Fibroblast of skin of abdomen (primary cell): ENCODE measurements around the gene PIK3R3.
"Not testable (repeated sequence)": the region's sequence is repeated elsewhere in the genome, so short reads cannot be mapped to it uniquely, and the experiment has no call there.

Experiments
- DNase-seq: peaks from one replicate; pipeline ENCODE4 v3.0.0-alpha.2; 2013

Gene PIK3R3

DNA sequence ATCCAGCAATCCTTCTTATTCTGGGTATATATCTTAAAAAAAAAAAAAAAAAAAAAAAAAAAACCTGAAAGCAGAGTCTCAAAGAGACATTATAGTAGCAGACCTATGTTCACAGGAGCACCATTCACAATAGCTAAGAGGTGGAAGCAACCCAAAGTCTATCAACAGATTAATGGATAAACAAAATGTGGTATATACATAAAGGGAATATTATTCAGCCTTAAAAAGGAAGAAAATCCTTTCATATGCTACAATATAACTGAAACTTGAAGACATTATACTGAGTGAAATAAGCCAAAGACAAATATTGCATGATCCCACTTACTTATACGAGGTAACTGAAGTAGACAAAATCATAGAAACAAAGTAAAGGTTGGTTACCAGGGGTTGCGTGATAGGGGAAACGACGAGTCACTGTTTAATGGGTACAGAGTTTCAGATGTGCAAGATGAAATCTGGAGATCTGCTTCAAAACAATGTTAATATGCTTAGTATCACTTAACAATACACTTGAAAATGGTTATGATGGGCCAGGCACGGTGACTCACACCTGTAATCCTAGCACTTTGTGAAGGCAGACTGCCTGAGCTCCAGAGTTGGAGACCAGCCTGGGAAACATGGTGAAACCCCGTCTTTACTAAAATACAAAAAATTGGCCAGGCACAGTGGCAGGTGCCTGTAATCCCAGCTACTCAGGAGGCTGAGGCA is 29.5 kb downstream of the PIK3R3 start:
- DNase-seq, result no peak

DNA sequence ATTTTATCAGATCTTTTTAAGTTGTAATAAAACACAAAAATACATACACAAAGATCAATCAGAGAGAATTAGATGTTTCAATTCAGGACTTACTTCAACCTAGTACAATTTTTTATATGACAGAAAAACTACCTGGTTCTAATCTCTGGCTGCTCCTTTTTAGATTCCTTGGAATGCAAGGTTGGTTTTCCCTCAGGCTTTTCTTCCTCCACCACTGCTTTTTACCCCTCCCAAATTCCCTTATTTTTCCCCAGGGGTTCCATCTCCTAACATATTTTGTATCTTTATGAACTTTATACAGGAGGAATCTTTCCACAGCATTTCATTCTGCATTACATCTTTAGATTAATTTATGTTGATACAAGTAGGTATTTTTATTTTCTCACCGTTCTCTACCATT is 33.2 kb downstream of the PIK3R3 start:
- no peak for DNase-seq

DNA sequence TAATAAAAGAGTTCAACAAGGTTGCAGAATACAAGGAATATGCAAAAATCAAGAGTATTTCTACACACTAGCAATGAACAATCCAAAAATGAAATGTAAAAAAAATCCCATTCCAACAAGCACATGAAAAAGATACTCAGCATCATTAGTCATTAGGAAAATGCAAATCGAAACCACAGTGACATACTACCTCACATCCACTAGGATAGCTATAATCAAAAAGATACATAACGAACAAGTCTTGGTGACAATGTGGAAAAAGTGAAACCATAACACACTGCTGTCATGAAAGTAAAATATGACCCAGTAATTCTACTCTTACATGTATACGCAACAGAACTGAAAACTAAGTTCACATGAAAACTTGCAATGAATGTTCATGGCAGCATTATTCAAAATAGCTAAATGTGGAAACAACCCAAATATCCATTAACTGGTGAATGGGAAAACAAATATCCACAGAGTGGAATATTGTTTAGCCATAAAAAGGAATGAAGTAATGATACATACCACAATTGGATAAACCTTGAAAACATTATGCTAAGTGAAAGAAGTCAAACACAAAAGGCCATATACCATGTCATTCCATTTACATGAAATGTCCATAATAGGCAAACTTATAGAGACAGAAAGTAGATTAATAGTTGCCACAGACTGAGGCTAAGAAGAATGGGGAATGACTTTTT is 34.3 kb downstream of the PIK3R3 start:
- DNase-seq, result peak; percentile 22

DNA sequence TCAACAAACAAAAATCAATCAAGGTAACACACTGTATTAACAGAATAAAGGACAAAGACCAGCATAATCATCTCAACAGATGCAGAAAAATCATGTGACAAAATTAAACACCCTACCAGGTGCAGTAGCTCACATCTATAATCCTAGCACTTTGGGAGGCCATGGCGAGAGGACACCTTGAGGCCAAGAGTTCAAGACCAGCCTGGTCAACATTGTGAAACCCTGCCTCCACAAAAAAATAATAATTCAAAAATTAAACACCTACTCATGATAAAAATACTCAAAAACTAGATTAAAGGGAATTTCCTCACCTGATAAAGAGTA is 35.3 kb downstream of the PIK3R3 start:
- DNase-seq, result no peak

DNA sequence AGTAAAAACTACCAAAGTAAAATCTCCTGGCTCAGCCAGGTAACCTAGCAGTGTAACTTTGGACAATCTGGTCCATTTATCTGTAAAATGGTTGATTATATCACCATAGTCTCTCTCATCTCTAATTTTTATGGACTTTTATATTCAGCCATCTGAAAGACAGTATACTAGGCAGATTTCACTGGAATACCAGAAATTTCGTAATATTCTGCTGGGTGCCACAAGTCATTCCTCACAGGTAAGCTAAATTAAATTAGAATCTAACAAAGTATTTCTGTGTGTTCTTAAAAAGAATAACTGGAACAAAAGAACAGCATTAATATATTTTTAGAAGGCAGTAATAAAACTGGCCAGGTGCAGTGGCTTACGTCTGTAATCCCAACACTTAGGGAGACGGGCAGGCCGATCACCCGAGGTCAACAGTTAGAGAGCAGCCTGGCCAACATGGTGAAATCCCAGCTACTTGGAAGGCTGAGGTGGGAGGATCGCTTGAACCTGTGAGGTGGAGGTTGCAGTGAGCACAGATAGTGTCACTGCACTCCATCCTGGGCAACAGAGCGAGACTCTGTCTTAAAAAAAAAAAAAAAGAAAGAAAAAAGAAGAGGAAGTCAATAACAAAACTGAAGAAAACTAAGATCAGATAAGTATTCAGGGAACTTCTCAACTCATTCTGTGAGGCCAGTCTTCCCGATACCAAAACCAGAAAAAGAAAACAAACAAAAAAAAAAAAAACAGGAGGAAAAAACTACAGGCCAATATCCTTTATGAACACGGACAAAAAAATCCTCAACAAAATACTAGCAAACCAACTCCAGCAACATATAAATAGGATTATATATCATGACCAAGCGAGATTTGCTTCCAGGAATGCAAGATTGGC is 35.9 kb downstream of the PIK3R3 start:
- no peak for DNase-seq

DNA sequence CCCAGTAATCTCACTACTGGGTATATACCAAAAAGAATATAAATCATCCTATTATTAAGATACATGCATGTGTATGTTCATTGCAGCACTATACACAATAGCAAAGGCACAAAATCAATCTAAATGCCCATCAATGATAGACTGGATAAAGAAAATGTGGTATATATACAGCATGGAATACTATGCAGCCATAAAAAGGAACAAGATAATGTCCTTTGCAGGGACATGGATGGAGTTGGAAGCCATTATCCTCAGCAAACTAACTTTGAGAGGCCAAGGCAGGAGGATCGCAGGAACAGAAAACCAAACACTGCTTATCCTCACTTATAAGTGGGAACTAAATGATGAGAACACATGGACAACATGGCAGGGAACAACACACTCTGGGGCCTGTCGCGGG is 37.3 kb downstream of the PIK3R3 start:
- not testable (repeated sequence) for DNase-seq

DNA sequence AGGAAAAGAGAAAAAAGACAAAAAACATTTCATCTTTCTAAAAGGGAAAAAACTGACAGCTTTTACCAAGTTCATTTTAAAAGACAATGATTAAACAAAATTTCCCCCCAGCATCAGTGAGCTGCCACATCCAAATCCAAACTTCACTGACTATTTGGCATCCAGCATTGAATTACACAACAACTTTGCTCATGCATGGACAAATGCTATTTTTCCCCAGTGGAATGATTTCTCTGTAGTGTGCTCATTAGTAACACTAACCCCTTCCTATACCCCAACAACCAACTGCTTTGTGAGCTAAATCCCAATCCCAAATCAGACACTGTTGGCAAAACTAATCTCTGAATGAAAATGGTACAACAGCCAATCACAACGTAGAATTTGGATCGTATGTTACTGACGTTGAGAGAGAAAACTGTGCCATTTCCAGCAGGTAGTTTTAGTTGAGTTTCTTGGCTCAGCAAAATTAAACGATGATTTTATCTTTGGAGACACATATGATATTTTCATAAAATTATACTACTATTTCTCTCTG is 37.9 kb downstream of the PIK3R3 start:
- DNase-seq, result no peak

DNA sequence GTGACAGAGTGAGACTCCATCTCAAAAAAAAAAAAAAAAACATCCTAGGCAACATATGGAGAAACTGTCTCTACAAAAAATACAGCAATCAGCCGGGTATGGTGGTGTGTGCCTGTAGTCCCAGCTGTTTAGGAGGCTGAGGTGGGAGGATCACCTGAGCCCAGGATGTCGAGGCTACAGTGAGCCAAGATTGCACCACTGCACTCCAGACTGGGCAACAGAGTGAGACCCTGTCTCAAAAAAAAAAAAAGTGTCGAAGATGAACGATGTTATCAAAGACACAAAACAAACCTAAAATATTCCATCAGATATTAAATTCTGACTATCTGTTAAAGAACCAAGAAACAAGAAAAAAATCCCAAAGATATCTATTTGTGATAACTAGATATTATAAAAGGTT is 38.6 kb downstream of the PIK3R3 start:
- DNase-seq, result not testable (repeated sequence)

DNA sequence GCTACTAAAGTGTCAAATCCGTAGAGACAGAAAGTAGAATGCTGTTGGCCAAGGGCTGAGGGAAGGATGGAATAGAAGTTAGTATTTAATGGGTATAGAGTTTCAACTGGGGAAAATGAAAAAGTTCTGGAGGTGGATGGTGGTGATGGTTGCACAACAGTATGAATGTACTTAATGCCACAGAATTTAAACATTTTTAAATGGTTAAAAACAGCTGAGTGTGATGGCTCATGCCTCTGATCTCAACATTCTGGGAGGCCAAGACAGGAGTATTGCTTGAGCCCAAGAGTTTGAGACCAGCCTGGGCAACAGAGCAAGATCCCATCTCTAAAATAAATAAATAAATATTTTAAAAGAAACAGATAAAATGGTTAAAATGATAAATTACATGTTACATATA is 44.5 kb downstream of the PIK3R3 start:
- DNase-seq, result peak; percentile 28

DNA sequence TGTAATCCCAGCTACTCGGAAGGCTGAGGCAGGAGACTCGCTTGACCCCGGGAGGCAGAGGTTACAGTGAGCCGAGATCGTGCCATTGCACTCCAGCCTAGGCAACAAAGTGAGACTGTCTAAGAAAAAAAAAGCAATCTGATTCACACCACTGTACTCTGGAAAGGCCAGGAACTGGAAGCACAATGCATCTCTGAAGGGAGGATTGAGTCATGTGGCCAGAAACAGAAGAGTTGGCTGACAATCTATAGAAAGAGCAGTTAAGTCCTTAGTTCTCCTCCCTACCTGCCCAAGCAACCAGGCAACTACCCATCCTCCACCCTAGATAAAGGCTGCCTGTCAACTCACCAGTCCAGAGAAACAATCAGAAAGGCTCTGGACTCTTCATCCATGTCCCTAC is 45.9 kb downstream of the PIK3R3 start:
- no peak for DNase-seq

DNA sequence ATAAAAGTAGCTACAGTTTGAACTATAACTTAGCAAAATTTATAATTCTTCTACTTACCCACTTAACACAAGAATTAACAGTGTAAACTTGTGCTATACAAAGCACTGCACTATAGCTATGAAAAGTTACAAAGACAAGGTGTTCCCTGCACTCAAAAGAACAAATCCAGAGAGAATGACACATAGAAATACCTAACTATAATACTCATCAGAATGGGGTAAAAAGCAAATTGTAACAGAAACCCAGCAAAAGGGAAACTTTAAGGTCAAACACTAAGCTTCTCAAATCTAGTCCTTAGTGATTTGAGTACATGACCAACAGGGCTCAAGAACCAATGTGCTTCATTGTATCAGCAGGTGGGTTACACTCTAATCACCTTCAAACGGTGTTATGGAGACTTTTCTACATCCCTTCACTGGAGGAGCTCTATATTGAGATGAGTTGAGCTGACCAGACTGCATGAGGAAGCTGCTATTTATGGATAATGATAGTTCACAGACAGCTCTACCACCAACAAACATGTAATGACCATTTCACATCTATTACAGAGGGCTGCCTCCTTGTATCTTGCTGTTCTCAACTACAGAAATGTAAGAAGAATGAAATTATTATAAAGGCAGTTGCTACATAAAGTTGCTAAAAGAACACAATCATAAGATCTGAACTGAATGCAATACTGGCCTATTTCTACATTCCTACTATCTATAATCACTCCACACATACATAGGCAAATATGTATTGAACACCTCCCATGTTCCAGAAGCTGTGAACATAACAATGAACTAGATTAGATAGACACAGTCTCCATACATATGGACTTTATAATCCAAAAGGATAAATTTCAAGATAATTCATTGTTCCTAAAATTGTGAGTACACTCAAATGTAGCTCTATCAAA is 47.6 kb downstream of the PIK3R3 start:
- DNase-seq, result peak; percentile 26

DNA sequence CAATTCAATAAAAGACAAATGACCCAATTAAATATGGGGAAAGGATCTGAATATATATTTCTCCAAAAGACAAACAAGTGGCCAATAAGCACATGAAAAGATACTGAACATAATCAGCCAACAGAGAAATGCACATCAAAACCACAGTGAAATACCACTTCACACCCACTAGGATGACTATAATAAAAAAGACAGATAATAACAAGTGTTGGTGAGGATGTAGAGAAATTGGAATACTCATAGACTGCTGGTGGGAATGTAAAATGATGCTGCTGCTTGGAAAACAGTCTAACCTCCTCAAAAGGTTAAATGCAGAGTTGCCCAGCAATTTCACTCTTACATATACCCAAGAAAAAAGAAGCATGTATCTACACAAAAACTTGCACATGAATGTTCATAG is 48.9 kb downstream of the PIK3R3 start:
- no peak for DNase-seq

DNA sequence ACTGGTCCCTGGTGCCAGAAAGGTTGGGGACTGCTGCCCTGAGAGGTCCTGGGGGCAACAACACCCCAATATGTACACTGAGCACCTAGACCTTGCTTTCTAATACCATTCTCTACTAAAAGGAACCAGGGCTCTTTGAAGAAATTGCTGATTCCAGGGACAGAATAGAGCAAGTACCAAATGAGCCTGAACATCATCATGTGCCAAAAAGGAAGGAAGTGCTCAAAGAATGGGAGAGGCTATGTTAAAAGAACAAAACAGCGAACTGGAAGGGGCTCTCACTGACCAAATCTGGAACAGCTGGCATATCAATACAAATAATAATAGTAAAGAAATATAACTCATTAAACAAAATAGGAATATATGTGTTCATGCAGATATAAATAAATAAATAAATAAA is 50.8 kb downstream of the PIK3R3 start:
- DNase-seq, result no peak

DNA sequence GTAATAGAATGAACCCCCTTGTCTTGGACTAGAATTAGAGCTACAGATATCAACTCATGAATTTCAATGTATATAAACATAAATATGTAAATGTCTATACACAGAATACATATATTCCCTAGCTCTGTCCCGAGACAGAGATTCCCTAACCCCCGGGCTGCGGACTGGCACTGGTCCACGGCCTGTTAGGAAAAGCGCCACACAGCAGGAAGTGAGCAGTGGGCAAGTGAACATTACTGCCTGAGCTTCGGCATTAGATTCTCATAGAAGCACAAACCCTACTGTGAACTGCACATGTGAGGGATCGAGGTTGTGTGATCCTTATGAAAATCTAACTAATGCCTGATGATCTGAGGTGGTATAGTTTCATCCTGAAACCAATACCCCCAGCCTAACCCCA is 51.2 kb downstream of the PIK3R3 start:
- DNase-seq, result no peak

DNA sequence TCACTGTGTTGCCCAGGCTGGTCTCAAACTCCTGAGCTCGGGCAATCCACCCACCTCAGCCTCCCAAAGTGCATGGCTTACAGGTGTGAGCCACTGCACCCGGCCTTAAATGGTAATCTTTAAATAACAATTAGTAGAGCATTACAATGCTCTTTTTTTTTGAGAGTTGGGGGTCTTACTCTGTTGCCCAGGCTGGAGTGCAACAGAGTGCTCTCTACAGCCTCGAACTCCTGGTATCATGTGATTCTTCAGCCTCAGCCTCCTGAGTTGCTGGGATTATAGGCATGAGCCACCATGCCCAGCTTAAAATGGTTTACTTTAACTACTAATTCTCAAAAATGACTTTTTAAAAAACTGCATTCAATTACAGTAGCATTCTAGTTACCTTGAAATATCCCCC is 52.2 kb downstream of the PIK3R3 start:
- no peak for DNase-seq

DNA sequence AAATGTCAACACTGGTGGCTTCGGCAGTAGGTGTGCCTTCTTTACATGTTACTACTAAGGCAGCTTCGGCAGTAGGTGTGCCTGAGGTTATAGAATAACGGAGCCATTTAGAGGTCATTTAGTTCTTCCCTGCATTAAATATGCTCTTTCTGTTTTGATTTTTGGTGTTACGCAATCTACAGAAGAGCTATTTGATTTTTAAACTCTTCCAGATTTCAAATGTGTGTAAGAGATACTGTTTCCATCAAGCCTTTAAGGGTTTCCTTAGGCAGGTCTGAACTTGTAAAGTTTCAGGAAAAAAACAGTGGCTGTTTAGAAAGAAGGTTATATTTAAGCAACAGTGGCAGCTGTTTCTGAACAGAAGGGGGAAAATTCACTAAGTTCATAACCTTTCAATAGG is 54.8 kb downstream of the PIK3R3 start:
- DNase-seq, result no peak

DNA sequence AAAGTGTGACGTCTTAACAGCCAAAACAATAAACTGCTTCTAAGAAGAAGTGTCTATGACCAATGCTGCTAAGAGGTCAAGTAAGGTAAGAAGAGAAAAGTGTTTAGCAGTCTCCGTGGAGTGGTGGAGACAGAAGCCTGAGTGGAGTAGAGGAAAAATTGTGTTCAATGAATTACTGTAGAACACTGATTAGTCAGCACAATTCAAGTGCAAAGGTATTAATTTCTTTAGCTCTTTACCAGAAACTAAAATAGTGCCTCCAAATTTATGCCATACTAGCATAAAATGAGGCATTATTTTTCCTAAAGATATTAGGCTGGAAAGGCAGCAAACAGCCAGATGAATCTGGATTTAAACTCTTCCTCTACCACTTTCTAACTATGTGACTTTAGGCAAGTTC is 56.1 kb downstream of the PIK3R3 start:
- no peak for DNase-seq

DNA sequence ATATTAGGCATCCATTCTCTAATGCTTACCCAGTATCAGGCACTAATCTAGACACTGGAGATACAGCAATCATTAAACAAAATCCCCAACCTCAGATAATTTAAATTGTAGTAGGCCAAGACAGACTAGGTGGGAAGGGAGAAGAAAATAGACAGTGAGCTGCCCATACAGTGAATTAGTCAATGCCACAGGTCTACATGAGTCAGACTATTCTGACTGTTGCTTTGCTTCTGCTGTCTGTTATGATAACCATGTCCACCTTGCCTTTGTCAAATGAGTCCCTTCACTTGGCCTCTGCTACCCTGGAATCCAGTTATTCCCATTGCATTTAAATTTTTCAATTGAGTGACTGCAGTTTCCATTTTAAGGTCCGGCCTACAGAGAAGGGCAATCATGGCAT is 59.5 kb downstream of the PIK3R3 start:
- DNase-seq, result no peak

DNA sequence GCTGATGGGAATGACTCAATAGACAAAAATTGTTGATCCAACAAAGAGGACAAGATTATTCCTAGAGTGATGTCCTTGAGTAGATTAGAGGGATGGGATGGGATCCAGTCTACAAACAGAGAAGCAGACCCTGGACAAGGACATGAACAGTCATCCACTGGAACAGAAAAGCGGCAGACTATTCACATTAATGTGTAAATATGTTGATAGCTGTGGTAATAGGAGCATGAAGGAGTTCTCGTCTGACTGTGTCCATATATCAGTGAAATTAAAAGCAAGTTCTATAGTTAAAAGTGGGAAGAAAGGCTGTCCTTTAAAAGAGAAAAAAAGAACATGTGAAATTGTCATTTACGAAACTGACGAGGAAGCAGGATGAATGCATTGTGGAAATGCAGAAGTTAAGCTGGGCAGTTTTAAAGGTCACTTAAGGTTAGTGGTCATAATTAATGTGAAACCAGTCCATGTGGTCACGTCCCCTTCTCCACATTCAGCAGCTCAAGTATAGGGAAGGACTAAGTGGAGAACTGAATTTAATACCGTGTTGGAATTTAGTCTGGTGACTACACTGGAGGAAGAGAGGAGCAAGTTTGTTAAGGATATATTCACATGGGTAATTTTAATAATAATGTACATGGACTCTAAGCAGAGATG is 62.1 kb downstream of the PIK3R3 start:
- no peak for DNase-seq

DNA sequence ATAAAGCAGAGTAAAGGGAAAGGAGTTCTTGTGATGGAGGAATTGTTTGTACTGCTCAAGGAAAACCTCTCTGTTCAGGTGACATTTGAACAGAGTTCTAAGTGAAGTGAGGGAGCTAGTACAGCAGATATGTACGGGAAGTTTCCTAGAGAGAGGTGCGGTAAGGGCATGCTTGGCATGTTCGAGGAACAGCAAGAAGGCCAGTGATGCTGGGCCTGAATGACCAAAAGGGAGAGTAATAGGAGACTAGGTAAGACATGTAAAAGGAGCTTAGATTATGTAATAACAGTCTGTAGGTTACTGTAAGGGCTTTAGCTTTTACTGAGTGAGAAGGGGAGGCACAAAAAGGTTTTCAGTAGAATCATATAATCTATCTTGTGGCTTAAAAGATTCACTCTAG is 63.9 kb downstream of the PIK3R3 start:
- DNase-seq, result no peak

DNA sequence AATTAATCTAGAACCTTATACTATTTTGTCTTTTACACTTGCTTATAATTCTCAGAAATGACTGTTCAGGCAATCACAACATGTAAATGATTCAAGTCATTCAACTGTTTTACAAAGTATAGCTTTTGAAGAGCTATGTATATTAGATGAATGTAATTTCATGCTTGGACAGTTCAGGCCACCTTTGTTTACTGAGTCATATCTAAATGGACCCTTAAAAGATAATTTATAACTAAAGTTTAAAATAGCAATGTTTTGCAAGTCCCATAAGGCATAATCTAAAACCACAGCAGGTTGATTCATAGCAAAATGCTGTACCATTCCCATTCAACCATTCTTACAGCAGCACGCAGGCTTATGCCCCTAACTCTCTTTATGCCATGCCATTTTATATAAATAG is 64.8 kb downstream of the PIK3R3 start:
- DNase-seq, result no peak

DNA sequence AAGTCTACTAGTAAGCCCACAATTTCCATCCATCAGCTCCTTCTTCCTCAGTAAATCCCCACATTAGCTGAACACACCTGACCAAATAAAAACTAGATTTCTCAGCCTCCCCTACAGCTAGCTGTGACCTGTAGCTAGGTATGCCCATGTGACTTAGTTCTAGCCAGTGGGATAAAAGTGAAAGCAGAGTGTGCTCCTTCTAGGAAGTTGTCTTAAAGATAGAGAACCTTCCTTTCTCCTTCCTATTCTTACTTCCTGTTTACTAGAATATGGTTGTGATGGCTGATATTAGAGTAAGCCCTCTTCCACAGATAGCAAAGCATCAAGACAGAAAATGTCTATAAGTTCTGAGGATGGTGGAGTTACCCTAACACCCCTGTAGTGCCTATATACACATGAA is 67.0 kb downstream of the PIK3R3 start:
- no peak for DNase-seq
